ENCODE results near the gene TESK1.

DNA sequence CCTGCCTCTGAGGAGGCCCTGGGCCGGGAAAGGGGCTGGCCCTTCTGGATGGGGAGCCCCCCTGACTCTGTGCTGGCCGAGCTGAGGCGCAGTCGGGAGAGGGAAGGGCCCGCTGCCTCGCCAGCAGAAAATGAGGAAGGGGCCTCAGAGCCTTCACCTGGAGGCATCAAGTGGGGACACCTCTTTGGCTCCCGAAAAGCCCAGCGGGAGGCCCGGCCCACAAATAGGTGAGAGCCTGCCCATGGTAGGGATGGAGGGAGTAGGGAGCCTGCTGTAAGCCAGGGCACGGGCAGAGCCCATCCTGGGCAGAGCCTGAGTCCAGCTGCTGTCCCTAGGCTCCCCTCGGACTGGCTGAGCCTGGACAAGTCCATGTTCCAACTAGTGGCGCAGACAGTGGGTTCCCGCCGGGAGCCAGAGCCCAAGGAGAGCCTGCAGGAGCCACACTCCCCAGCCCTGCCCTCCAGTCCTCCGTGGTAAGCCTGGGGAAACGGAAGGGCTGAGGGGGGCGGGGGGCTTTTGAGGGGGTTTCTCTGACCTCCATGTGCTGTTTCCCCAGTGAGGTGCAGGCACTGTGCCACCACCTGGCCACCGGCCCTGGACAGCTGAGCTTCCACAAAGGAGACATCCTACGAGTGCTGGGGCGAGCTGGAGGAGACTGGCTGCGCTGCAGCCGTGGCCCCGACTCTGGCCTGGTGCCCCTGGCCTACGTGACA, 44.3 kb upstream of the TESK1 start:
- TF ChIP-seq POLR2A (IDR thresholded peaks at IDR 0.05) (no peak), CTCF (IDR thresholded peaks at IDR 0.05) (no peak)

Measured in Peyer's patch (tissue), 4 donors.